Astrocyte (in vitro differentiated cells and primary cell): ENCODE measurements around the gene GP2. TPM values are rescaled to one million over a fixed set of nuclear protein-coding genes. Genes with fewer than 3 reads are reported as not detected.

ENCODE experiments used
- DNase-seq: peaks from one replicate; pipeline ENCODE4 v3.0.0-alpha.2; 2010; ENCODE audit warnings: low read depth
- FAIRE-seq: peaks from 2 replicates; lab custom pipeline; 2011; peaks lifted over from hg19 to GRCh38; lab: Jason Lieb, UNC
- H2AFZ ChIP-seq: 2 replicates; pipeline ENCODE4 v1.6.0; 2012; ENCODE audit warnings: low read depth, low read length, inconsistent platforms
- H3K27ac ChIP-seq: 2 replicates; pipeline ENCODE4 v1.5.1; 2011; ENCODE audit warnings: low read depth, low read length, inconsistent platforms
- H3K27me3 ChIP-seq: 2 replicates; pipeline ENCODE4 v1.6.0; 2011; ENCODE audit warnings: low read length, inconsistent platforms; ENCODE audit not compliant: insufficient read depth
- H3K36me3 ChIP-seq: 2 replicates; pipeline ENCODE4 v1.5.1; 2011; ENCODE audit warnings: low read length, inconsistent platforms; ENCODE audit not compliant: insufficient read depth
- H3K4me1 ChIP-seq: 2 replicates; pipeline ENCODE4 v1.5.1; 2011; ENCODE audit warnings: low read length, inconsistent platforms; ENCODE audit not compliant: insufficient read depth
- H3K4me2 ChIP-seq: 2 replicates; pipeline ENCODE4 v1.6.0; 2012; ENCODE audit warnings: low read length, inconsistent platforms
- H3K4me3 ChIP-seq: 2 replicates; pipeline ENCODE4 v1.5.1; 2011; ENCODE audit warnings: low read depth, mild to moderate bottlenecking, low read length, inconsistent platforms; ENCODE audit not compliant: insufficient read depth
- H3K79me2 ChIP-seq: 2 replicates; pipeline ENCODE4 v1.6.0; 2012; ENCODE audit warnings: mild to moderate bottlenecking, low read length, inconsistent platforms; ENCODE audit not compliant: insufficient read depth
- H3K9ac ChIP-seq: 2 replicates; pipeline ENCODE4 v1.6.0; 2012; ENCODE audit warnings: mild to moderate bottlenecking, low read length, inconsistent platforms
- H3K9me3 ChIP-seq: 2 replicates; pipeline ENCODE4 v1.5.1; 2012; ENCODE audit warnings: low read depth, mild to moderate bottlenecking, low read length, inconsistent platforms; ENCODE audit not compliant: insufficient read depth
- H4K20me1 ChIP-seq: 2 replicates; pipeline ENCODE4 v1.6.0; 2012; ENCODE audit warnings: low read length, inconsistent platforms; ENCODE audit not compliant: insufficient read depth
- H3K27ac Mint-ChIP-seq: one replicate; pipeline ENCODE4 v1.8.0; 2021; ENCODE audit warnings: mild to moderate bottlenecking, mixed read lengths; ENCODE audit not compliant: unreplicated experiment
- H3K27me3 Mint-ChIP-seq: one replicate; pipeline ENCODE4 v1.8.0; 2021; ENCODE audit warnings: low read depth, mixed read lengths; ENCODE audit not compliant: unreplicated experiment
- H3K36me3 Mint-ChIP-seq: one replicate; pipeline ENCODE4 v1.8.0; 2021; ENCODE audit warnings: low read depth, mixed read lengths; ENCODE audit not compliant: unreplicated experiment
- H3K4me1 Mint-ChIP-seq: one replicate; pipeline ENCODE4 v1.8.0; 2021; ENCODE audit warnings: low read depth, mixed read lengths; ENCODE audit not compliant: unreplicated experiment
- H3K4me3 Mint-ChIP-seq: one replicate; pipeline ENCODE4 v1.8.0; 2021; ENCODE audit warnings: mild to moderate bottlenecking, moderate library complexity, mixed read lengths; ENCODE audit not compliant: unreplicated experiment
- H3K9me3 Mint-ChIP-seq: one replicate; pipeline ENCODE4 v1.8.0; 2021; ENCODE audit warnings: mild to moderate bottlenecking, mixed read lengths; ENCODE audit not compliant: unreplicated experiment
- EZH2 ChIP-seq: IDR thresholded peaks from 2 replicates; pipeline ENCODE4 v1.6.1; 2012; ENCODE audit warnings: mild to moderate bottlenecking, low read length, inconsistent platforms; ENCODE audit not compliant: insufficient read depth
- total RNA-seq: library from RNA; stranded (reverse); gene quantifications from 2 replicates; pipeline ENCODE4 v1.2.1, GENCODE V29; 2021
- TF ChIP-seq, protein P1 (sequence below): IDR thresholded peaks from 2 replicates; pipeline ENCODE4 v1.5.1; 2011; ENCODE audit warnings: low read depth, mild to moderate bottlenecking, inconsistent platforms, low read length, moderate library complexity; ENCODE audit not compliant: insufficient read depth

The GP2 gene
- total RNA-seq, 1 donor from 2014 or later = not detected

DNA sequence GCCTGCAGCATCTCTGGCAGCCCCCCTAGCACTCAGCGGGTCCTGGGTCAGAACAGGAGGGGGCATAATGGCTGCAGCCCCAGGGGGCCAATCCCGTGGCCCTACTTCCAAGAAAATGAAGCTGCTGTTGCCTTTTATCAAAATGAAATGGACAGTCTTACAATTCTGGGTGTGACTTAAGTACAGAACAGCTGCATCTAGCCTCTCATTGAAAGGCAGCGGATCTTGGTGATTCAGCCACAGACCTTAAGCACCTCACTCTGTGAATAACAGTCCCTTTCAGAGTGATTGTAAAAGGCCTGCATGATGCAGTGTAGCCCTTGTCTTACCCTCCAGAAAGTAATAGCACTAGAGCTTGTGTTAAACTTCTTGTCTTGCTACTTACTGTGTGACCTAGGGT lies 36.7 kb upstream of the GP2 start:
- no peaks in the 10 kb centered on the region for H3K36me3 ChIP-seq
- no peaks in the 10 kb centered on the region for H3K4me1 ChIP-seq
- H3K4me2 ChIP-seq = no peak overlapping the region
- Mint-ChIP-seq H3K4me1 (no peaks in the 10 kb centered on the region), H3K27me3 (peaks cover 32% of the 10 kb centered on the region), H3K36me3 (no peaks in the 10 kb centered on the region), H3K27ac (no peak overlapping the region), H3K9me3 (no peaks in the 10 kb centered on the region), H3K4me3 (no peak overlapping the region)
- H3K9me3 ChIP-seq = no peaks in the 10 kb centered on the region
- H4K20me1 ChIP-seq = no peaks in the 10 kb centered on the region
- no peak overlapping the region for H3K4me3 ChIP-seq
- no peak overlapping the region for H2AFZ ChIP-seq
- H3K9ac ChIP-seq = no peak overlapping the region
- no peaks in the 10 kb centered on the region for H3K27me3 ChIP-seq
- no peaks in the 10 kb centered on the region for H3K79me2 ChIP-seq
- TF ChIP-seq, protein P1, sequence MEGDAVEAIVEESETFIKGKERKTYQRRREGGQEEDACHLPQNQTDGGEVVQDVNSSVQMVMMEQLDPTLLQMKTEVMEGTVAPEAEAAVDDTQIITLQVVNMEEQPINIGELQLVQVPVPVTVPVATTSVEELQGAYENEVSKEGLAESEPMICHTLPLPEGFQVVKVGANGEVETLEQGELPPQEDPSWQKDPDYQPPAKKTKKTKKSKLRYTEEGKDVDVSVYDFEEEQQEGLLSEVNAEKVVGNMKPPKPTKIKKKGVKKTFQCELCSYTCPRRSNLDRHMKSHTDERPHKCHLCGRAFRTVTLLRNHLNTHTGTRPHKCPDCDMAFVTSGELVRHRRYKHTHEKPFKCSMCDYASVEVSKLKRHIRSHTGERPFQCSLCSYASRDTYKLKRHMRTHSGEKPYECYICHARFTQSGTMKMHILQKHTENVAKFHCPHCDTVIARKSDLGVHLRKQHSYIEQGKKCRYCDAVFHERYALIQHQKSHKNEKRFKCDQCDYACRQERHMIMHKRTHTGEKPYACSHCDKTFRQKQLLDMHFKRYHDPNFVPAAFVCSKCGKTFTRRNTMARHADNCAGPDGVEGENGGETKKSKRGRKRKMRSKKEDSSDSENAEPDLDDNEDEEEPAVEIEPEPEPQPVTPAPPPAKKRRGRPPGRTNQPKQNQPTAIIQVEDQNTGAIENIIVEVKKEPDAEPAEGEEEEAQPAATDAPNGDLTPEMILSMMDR = no peak
- TF ChIP-seq EZH2 = no peak
- DNase-seq (no peak), FAIRE-seq (no peak)
- H3K27ac ChIP-seq = no peak overlapping the region

DNA sequence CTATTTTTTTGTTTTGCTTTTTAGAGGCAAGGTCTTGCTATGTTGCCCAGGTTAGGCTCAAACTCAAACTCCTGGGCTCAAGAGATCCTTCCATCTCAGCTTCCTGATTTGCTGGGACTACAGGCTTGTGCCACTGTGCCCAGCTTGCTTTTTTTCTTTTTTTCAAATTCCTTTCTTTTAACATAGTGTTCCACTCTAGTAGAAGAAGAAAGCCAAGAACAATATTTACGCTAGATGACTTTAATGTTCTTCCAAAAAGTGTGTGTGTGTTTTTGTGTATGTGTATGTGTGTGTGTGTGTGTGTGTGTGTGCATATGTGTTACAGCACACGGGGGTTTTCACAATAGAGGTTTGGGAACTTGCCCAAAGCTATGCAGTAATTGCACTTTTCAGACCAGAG lies 35.9 kb upstream of the GP2 start:
- no peak overlapping the region for H2AFZ ChIP-seq
- no peaks in the 10 kb centered on the region for H3K36me3 ChIP-seq
- Mint-ChIP-seq H3K27me3 (peaks cover 27% of the 10 kb centered on the region), H3K4me3 (no peak overlapping the region), H3K9me3 (no peaks in the 10 kb centered on the region), H3K27ac (no peak overlapping the region), H3K4me1 (no peaks in the 10 kb centered on the region), H3K36me3 (no peaks in the 10 kb centered on the region)
- no peaks in the 10 kb centered on the region for H4K20me1 ChIP-seq
- no peaks in the 10 kb centered on the region for H3K79me2 ChIP-seq
- no peak for FAIRE-seq
- no peaks in the 10 kb centered on the region for H3K9me3 ChIP-seq
- DNase-seq = no peak
- H3K27me3 ChIP-seq = no peaks in the 10 kb centered on the region
- TF ChIP-seq, protein P1 = no peak
- TF ChIP-seq EZH2 = no peak
- no peak overlapping the region for H3K9ac ChIP-seq
- no peak overlapping the region for H3K4me3 ChIP-seq
- H3K4me1 ChIP-seq = no peaks in the 10 kb centered on the region
- no peak overlapping the region for H3K4me2 ChIP-seq
- H3K27ac ChIP-seq = no peak overlapping the region

GRCh38 chr16:20359997-20360396 lies 32.7 kb upstream of the GP2 start:
- Histone ChIP-seq H3K79me2 (no peaks in the 10 kb centered on the region), H4K20me1 (no peaks in the 10 kb centered on the region), H3K9me3 (no peaks in the 10 kb centered on the region), H3K27ac (no peak overlapping the region), H3K9ac (no peak overlapping the region), H3K36me3 (no peaks in the 10 kb centered on the region), H3K4me1 (no peaks in the 10 kb centered on the region), H2AFZ (no peak overlapping the region), H3K4me2 (no peak overlapping the region), H3K4me3 (no peak overlapping the region), H3K27me3 (no peaks in the 10 kb centered on the region)
- Mint-ChIP-seq H3K9me3 (peaks cover 3% of the 10 kb centered on the region), H3K27me3 (peaks cover 24% of the 10 kb centered on the region), H3K4me3 (no peak overlapping the region), H3K4me1 (no peaks in the 10 kb centered on the region), H3K27ac (no peak overlapping the region), H3K36me3 (no peaks in the 10 kb centered on the region)
- FAIRE-seq (no peak), DNase-seq (no peak)
- no peak for TF ChIP-seq EZH2
- TF ChIP-seq, protein P1 = no peak
